ENCODE measurements around the gene EPHA8. TPM values are rescaled to one million over a fixed set of nuclear protein-coding genes. Genes with fewer than 3 reads are reported as not detected.
A peak's percentile ranks its signal among the peaks of the same experiment; 100 is the strongest.

Gene EPHA8
- total RNA-seq, 1 donor from 2014 or later = not detected

- no peak overlapping the region for H3K9ac ChIP-seq
- TF ChIP-seq CTCF (IDR thresholded peaks at IDR 0.05) (no peak), EZH2phosphoT487 (IDR thresholded peaks at IDR 0.05) (no peak), EZH2 (IDR thresholded peaks at IDR 0.05) (no peak)
- peaks cover 16% of the 10 kb centered on the region for H3K4me1 Mint-ChIP-seq
Measured at GRCh38 chr1:22543679-22544078, 19.6 kb upstream of the EPHA8 start.

GRCh38 chr1:22544606-22545005, 18.7 kb upstream of the EPHA8 start:
- Histone ChIP-seq H3K4me2 (no peak overlapping the region), H2AFZ (replicated peaks) (no peak overlapping the region), H3K27me3 (peaks cover 43% of the 10 kb centered on the region), H3K36me3 (no peaks in the 10 kb centered on the region), H3K9me3 (ENCODE audit: low read depth) (no peaks in the 10 kb centered on the region), H3K4me1 (peaks cover 3% of the 10 kb centered on the region), H3F3A (ENCODE audit: low read depth) (no peaks in the 10 kb centered on the region), H3K9ac (no peak overlapping the region), H3K79me2 (ENCODE audit: low read depth) (no peaks in the 10 kb centered on the region), H4K20me1 (ENCODE audit: low read depth) (no peaks in the 10 kb centered on the region), H3K4me3 (no peak overlapping the region), H3K27ac (no peak overlapping the region)
- Mint-ChIP-seq H3K27me3 (ENCODE audit: insufficient read depth, low read depth) (peaks cover 37% of the 10 kb centered on the region), H3K36me3 (no peaks in the 10 kb centered on the region), H3K27ac (no peak overlapping the region), H3K4me1 (peaks cover 14% of the 10 kb centered on the region), H3K9me3 (no peaks in the 10 kb centered on the region), H3K4me3 (no peak overlapping the region)
- TF ChIP-seq EZH2phosphoT487 (IDR thresholded peaks at IDR 0.05) (no peak), EZH2 (IDR thresholded peaks at IDR 0.05) (no peak), CTCF (IDR thresholded peaks at IDR 0.05) (no peak)
- DNase-seq (ENCODE audit: low spot score) = no peak

More at GRCh38 chr1:22543679-22544078, 19.6 kb upstream of the EPHA8 start:
- H3K27me3 ChIP-seq = peaks cover 41% of the 10 kb centered on the region
- no peaks in the 10 kb centered on the region for H3K36me3 ChIP-seq
- no peak overlapping the region for H3K4me2 ChIP-seq
- no peak for DNase-seq (ENCODE audit: low spot score)
- H3K27ac ChIP-seq = no peak overlapping the region
- H3K79me2 ChIP-seq (ENCODE audit: low read depth) = no peaks in the 10 kb centered on the region
- Mint-ChIP-seq H3K36me3 (no peaks in the 10 kb centered on the region), H3K9me3 (no peaks in the 10 kb centered on the region), H3K27me3 (ENCODE audit: insufficient read depth, low read depth) (peaks cover 31% of the 10 kb centered on the region), H3K4me3 (no peak overlapping the region), H3K27ac (peak overlapping the region; percentile 57)
- H2AFZ ChIP-seq (replicated peaks) = no peak overlapping the region
- peaks cover 3% of the 10 kb centered on the region for H3K4me1 ChIP-seq
- no peak overlapping the region for H3K4me3 ChIP-seq
- no peaks in the 10 kb centered on the region for H3F3A ChIP-seq (ENCODE audit: low read depth)
- H3K9me3 ChIP-seq (ENCODE audit: low read depth) = no peaks in the 10 kb centered on the region
- no peaks in the 10 kb centered on the region for H4K20me1 ChIP-seq (ENCODE audit: low read depth)

- Histone ChIP-seq H3F3A (ENCODE audit: low read depth) (no peaks in the 10 kb centered on the region), H3K9ac (no peak overlapping the region), H3K4me2 (no peak overlapping the region), H3K27ac (no peak overlapping the region), H3K9me3 (ENCODE audit: low read depth) (no peaks in the 10 kb centered on the region), H4K20me1 (ENCODE audit: low read depth) (no peaks in the 10 kb centered on the region), H3K4me1 (peaks cover 3% of the 10 kb centered on the region), H3K27me3 (peaks cover 43% of the 10 kb centered on the region), H2AFZ (replicated peaks) (no peak overlapping the region), H3K36me3 (no peaks in the 10 kb centered on the region), H3K79me2 (ENCODE audit: low read depth) (no peaks in the 10 kb centered on the region), H3K4me3 (no peak overlapping the region)
- Mint-ChIP-seq H3K9me3 (no peaks in the 10 kb centered on the region), H3K27me3 (ENCODE audit: insufficient read depth, low read depth) (peaks cover 39% of the 10 kb centered on the region), H3K27ac (no peak overlapping the region), H3K36me3 (no peaks in the 10 kb centered on the region), H3K4me3 (no peak overlapping the region), H3K4me1 (peaks cover 14% of the 10 kb centered on the region)
- peak; percentile 38 for DNase-seq (ENCODE audit: low spot score)
- no peak for TF ChIP-seq EZH2phosphoT487 (IDR thresholded peaks at IDR 0.05)
- no peak for TF ChIP-seq CTCF (IDR thresholded peaks at IDR 0.05)
- TF ChIP-seq EZH2 (IDR thresholded peaks at IDR 0.05) = no peak
Measured at GRCh38 chr1:22545141-22545540, 18.1 kb upstream of the EPHA8 start.
